Keratinocyte (primary cell): ENCODE measurements around the gene RNF8. TPM values are rescaled to one million over a fixed set of nuclear protein-coding genes. Genes with fewer than 3 reads are reported as not detected.

Experiments used
- DNase-seq: peaks from one replicate; pipeline ENCODE4 v3.0.0-alpha.2; 2011; ENCODE audit warnings: low read depth, missing footprints, low spot score
- FAIRE-seq: peaks from 2 replicates; lab custom pipeline; 2011; peaks lifted over from hg19 to GRCh38; lab: Jason Lieb, UNC
- H2AFZ ChIP-seq: 2 replicates; pipeline ENCODE4 v1.6.0; 2012; ENCODE audit warnings: low read length, control low read depth, inconsistent platforms; ENCODE audit not compliant: control insufficient read depth
- H3K27ac ChIP-seq: 2 replicates; pipeline ENCODE4 v1.5.1; 2011; ENCODE audit warnings: low read length; ENCODE audit not compliant: control insufficient read depth, insufficient read depth
- H3K27me3 ChIP-seq: 3 replicates; pipeline ENCODE4 v1.6.0; 2011; ENCODE audit warnings: low read length; ENCODE audit not compliant: control insufficient read depth, insufficient read depth; ENCODE audit errors: extremely low read depth
- H3K36me3 ChIP-seq, 2 experiments: 2 replicates in 1 of 2; 3 replicates in 1 of 2; pipeline ENCODE4 v1.5.1; 2011; ENCODE audit warnings: low read length in 2 of 2, mild to moderate bottlenecking in 1 of 2; ENCODE audit not compliant: control insufficient read depth in 2 of 2, insufficient read depth in 2 of 2; ENCODE audit errors: extremely low read depth in 1 of 2
- H3K4me1 ChIP-seq: 3 replicates; pipeline ENCODE4 v1.5.1; 2011; ENCODE audit warnings: low read length; ENCODE audit not compliant: control insufficient read depth, insufficient read depth; ENCODE audit errors: extremely low read depth
- H3K4me2 ChIP-seq: 3 replicates; pipeline ENCODE4 v1.6.0; 2011; ENCODE audit warnings: low read depth, low read length; ENCODE audit not compliant: control insufficient read depth, insufficient read depth; ENCODE audit errors: extremely low read depth
- H3K4me3 ChIP-seq, 3 experiments: fragments of 200-600 bp in 1 of 3; sonication (generic) in 1 of 3; 2 replicates in 2 of 3; 3 replicates in 1 of 3; pipeline ENCODE4 v1.5.1; 2011 to 2016; ENCODE audit warnings: low read length in 3 of 3, mild to moderate bottlenecking in 3 of 3, control low read depth in 2 of 3, inconsistent platforms in 1 of 3, low read depth in 1 of 3, mixed read lengths in 1 of 3, mixed run types in 1 of 3, moderate library complexity in 1 of 3; ENCODE audit not compliant: control insufficient read depth in 2 of 3, insufficient read depth in 2 of 3; ENCODE audit errors: extremely low read depth in 1 of 3
- H3K79me2 ChIP-seq: 2 replicates; pipeline ENCODE4 v1.6.0; 2012; ENCODE audit warnings: low read length; ENCODE audit not compliant: control insufficient read depth, insufficient read depth
- H3K9ac ChIP-seq: 3 replicates; pipeline ENCODE4 v1.6.0; 2011; ENCODE audit warnings: low read length; ENCODE audit not compliant: control insufficient read depth, insufficient read depth; ENCODE audit errors: extremely low read depth
- H3K9me1 ChIP-seq: 3 replicates; pipeline ENCODE4 v1.6.0; 2011; ENCODE audit warnings: low read length; ENCODE audit not compliant: control insufficient read depth, insufficient read depth; ENCODE audit errors: extremely low read depth
- H3K9me3 ChIP-seq: 2 replicates; pipeline ENCODE4 v1.5.1; 2012; ENCODE audit warnings: low read depth, low read length; ENCODE audit not compliant: control insufficient read depth
- H4K20me1 ChIP-seq: 3 replicates; pipeline ENCODE4 v1.6.0; 2011; ENCODE audit warnings: low read length; ENCODE audit not compliant: control insufficient read depth, insufficient read depth; ENCODE audit errors: extremely low read depth
- CTCF ChIP-seq, 3 experiments: IDR thresholded peaks in 1 of 3; conservative IDR thresholded peaks in 1 of 3; optimal IDR thresholded peaks in 1 of 3; 2 replicates in 2 of 3; 3 replicates in 1 of 3; pipeline versions ENCODE3 to v1.5.1; 2011; ENCODE audit warnings: low read length in 3 of 3, mild to moderate bottlenecking in 3 of 3, moderate library complexity in 2 of 3, control low read depth in 1 of 3, inconsistent platforms in 1 of 3; ENCODE audit not compliant: insufficient read depth in 2 of 3; ENCODE audit errors: extremely low read depth in 1 of 3
- EZH2 ChIP-seq: IDR thresholded peaks from one replicate; pipeline ENCODE4 v1.6.1; 2012; ENCODE audit warnings: inconsistent platforms, mild to moderate bottlenecking, low read length, moderate library complexity
- dilution Hi-C: fragments of 300-500 bp; cut with MboI; formaldehyde crosslinking; loops from one replicate; pipeline ENCODE4 v1.7.0; 2020; ENCODE audit warnings: low sequenced_read_pairs; ENCODE audit not compliant: extremely low pct_ligation_motif_present
- polyA plus RNA-seq, 5 experiments: library from polyadenylated mRNA; depleted of rRNA in 3 of 5; stranded (reverse) in 3 of 5; stranded (forward) in 1 of 5; unstranded in 1 of 5; fragments of >200 nt; gene quantifications; 1 replicate in 1 of 5; 2 replicates in 3 of 5; 3 replicates in 1 of 5; pipeline versions ENCODE4 v1.2.1 to v1.2.3, GENCODE V29; 2011 to 2012; ENCODE audit warnings: missing spikeins in 2 of 5, low read depth in 1 of 5, low replicate concordance in 1 of 5

RNF8 gene
- polyA plus RNA-seq, 1 donor (not counting 4 experiments of a cell fraction or from before 2014, with no cell fraction given): 34.5 TPM

DNA sequence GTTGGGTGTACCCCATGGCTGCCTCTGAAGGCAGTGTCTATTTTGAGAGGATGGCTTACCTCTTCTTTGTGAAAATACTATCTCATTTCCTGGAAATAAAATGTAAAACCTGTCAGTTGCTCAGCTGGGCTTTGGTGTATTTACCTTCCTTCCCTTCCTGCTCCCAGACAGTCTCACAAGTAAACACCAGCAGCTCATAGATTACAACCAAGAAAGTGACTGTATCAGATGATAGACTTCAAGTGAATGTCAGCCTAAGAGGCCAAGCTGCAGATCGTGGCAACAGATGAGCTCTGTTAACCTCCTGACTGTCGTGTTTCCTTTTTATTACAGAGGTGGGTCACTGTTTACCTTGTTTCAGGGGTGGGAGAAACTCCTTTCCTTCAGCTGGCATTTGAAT lies 37.3 kb downstream of the RNF8 start:
- Histone ChIP-seq H3K27ac (no peak overlapping the region), H3K27me3 (no peaks in the 10 kb centered on the region), H4K20me1 (no peaks in the 10 kb centered on the region), H3K4me2 (no peak overlapping the region), H3K4me1 (no peaks in the 10 kb centered on the region), H3K4me3 (no peak overlapping the region), H3K36me3 (peaks cover 13 to 21% of the 10 kb centered on the region in 2 experiments), H3K9me1 (no peaks in the 10 kb centered on the region), H3K79me2 (no peaks in the 10 kb centered on the region), H3K9ac (no peak overlapping the region), H2AFZ (no peak overlapping the region), H3K9me3 (no peaks in the 10 kb centered on the region)
- TF ChIP-seq EZH2 (no peak), CTCF (optimal IDR thresholded peaks at IDR 0.05 in 1 of 3, IDR thresholded peaks at IDR 0.05 in 1 of 3, conservative IDR thresholded peaks at IDR 0.05 in 1 of 3; ENCODE audit: extremely low read depth in 1 of 3, insufficient read depth in 2 of 3, low read length in 3 of 3) (no peak)
- dilution Hi-C loops: no loop called here
- DNase-seq: no peak
- FAIRE-seq: no peak

- Histone ChIP-seq H3K4me2 (no peak overlapping the region), H3K27ac (no peak overlapping the region), H3K4me3 (no peak overlapping the region), H3K4me1 (no peaks in the 10 kb centered on the region), H3K36me3 (peaks cover 8 to 21% of the 10 kb centered on the region in 2 experiments), H4K20me1 (no peaks in the 10 kb centered on the region), H3K9me1 (no peaks in the 10 kb centered on the region), H2AFZ (no peak overlapping the region), H3K27me3 (no peaks in the 10 kb centered on the region), H3K9ac (no peak overlapping the region), H3K9me3 (no peaks in the 10 kb centered on the region), H3K79me2 (no peaks in the 10 kb centered on the region)
- TF ChIP-seq EZH2: no peak
- TF ChIP-seq CTCF (optimal IDR thresholded peaks at IDR 0.05 in 1 of 3, IDR thresholded peaks at IDR 0.05 in 1 of 3, conservative IDR thresholded peaks at IDR 0.05 in 1 of 3; ENCODE audit: extremely low read depth in 1 of 3, insufficient read depth in 2 of 3, low read length in 3 of 3): no peak
- DNase-seq (no peak), FAIRE-seq (no peak)
- dilution Hi-C loops: no loop called here
Measured at GRCh38 chr6:37392821-37393220, 39.0 kb downstream of the RNF8 start.
